A673 (cell line): ENCODE data around the gene OTULINL. TPM values are rescaled to one million over a fixed set of nuclear protein-coding genes. Genes with fewer than 3 reads are reported as not detected.

Experiments used
- BruUV-seq: library from RNA; stranded (reverse); fragments of 400-500 nt; replicated peaks from 2 replicates; lab custom pipeline; 2021; lab: Mats Ljungman, UMichigan
- CTCF ChIA-PET: fragments of 300-600 bp; sonication (Branson Sonifier 250); formaldehyde crosslinking; loops from one replicate; lab custom pipeline; 2022; ENCODE audit warnings: antibody characterized with exemption; lab: Charles Lee
- POLR2A ChIA-PET: fragments of 300-600 bp; sonication (Branson Sonifier 250); formaldehyde crosslinking; loops from one replicate; lab custom pipeline; 2022; ENCODE audit warnings: antibody characterized with exemption; ENCODE audit not compliant: low non-redundant PET; lab: Charles Lee
- DNase-seq: peaks from one replicate; pipeline ENCODE4 v3.0.0-alpha.2; 2015; ENCODE audit warnings: low spot score
- H3K27ac ChIP-seq: fragments of 200-600 bp; sonication (generic); 2 replicates; pipeline ENCODE4 v1.5.1; 2016; ENCODE audit warnings: mixed run types, low read depth, mild to moderate bottlenecking, mixed read lengths, antibody characterized with exemption, low read length; ENCODE audit not compliant: poor library complexity, severe bottlenecking
- H3K27me3 ChIP-seq: fragments of 200-600 bp; sonication (generic); replicated peaks from 2 replicates; pipeline ENCODE4 v1.6.1; 2017; ENCODE audit warnings: mixed run types, low read depth, mild to moderate bottlenecking, mixed read lengths, antibody characterized with exemption, low read length; ENCODE audit not compliant: insufficient read depth, poor library complexity
- H3K36me3 ChIP-seq: fragments of 200-600 bp; sonication (generic); 2 replicates; pipeline ENCODE4 v1.6.1; 2016; ENCODE audit warnings: mixed run types, mild to moderate bottlenecking, mixed read lengths, antibody characterized with exemption, low read length; ENCODE audit not compliant: insufficient read depth, poor library complexity, severe bottlenecking
- H3K4me1 ChIP-seq: fragments of 200-600 bp; sonication (generic); 2 replicates; pipeline ENCODE4 v1.6.1; 2017; ENCODE audit warnings: mixed run types, mild to moderate bottlenecking, mixed read lengths, antibody characterized with exemption, low read length; ENCODE audit not compliant: insufficient read depth, poor library complexity, severe bottlenecking
- H3K4me3 ChIP-seq: fragments of 200-600 bp; sonication (generic); 2 replicates; pipeline ENCODE4 v1.5.1; 2016; ENCODE audit warnings: low read depth, mixed run types, mild to moderate bottlenecking, mixed read lengths, low read length; ENCODE audit not compliant: poor library complexity, severe bottlenecking
- H3K9me3 ChIP-seq: fragments of 200-600 bp; sonication (generic); 2 replicates; pipeline ENCODE4 v1.6.1; 2016; ENCODE audit warnings: mixed run types, low read depth, mild to moderate bottlenecking, mixed read lengths, antibody characterized with exemption, low read length; ENCODE audit not compliant: poor library complexity, severe bottlenecking
- CTCF ChIP-seq: fragments of 300-800, 200-600 bp; sonication (generic); conservative IDR thresholded peaks from 2 replicates; pipeline ENCODE4 v1.5.1; 2017; ENCODE audit warnings: low read depth, mild to moderate bottlenecking, antibody characterized with exemption, low read length, moderate library complexity, mixed read lengths
- EZH2 ChIP-seq: fragments of 200-600 bp; sonication (generic); IDR thresholded peaks from 2 replicates; pipeline ENCODE4 v1.6.1; 2017; ENCODE audit warnings: borderline replicate concordance, low read depth, mild to moderate bottlenecking, mixed read lengths, antibody characterized with exemption, low read length; ENCODE audit not compliant: poor library complexity, severe bottlenecking
- intact Hi-C: fragments of 100-400 bp; cut with micrococcal nuclease; formaldehyde crosslinking; loops from one replicate; pipeline ENCODE4 v1.10.0; 2022; ENCODE audit not compliant: unreplicated experiment
- total RNA-seq: library from RNA; stranded (reverse); gene quantifications from 2 replicates; pipeline ENCODE4 v1.2.3, GENCODE V29; 2021

OTULINL gene
- total RNA-seq, 1 experiment from 2014 or later, result 0.13 TPM

- no peak overlapping the region for H3K27ac ChIP-seq
- H3K9me3 ChIP-seq, result no peaks in the 10 kb centered on the region
- H3K36me3 ChIP-seq, result no peaks in the 10 kb centered on the region
- ChIA-PET CTCF (no interaction called here), POLR2A (no interaction called here)
- no peak for TF ChIP-seq EZH2
- TF ChIP-seq CTCF, result 0 out of 2 replicates have a peak, but pooled peaks have one; percentile 10
- peak overlapping the region; percentile 48 for H3K4me3 ChIP-seq
- intact Hi-C loops, result no loop called here
- peaks cover 20% of the 10 kb centered on the region for H3K4me1 ChIP-seq
- H3K27me3 ChIP-seq, result peaks cover 75% of the 10 kb centered on the region
- peak; percentile 13 for DNase-seq
- BruUV-seq, result no TSS peak
Measured at GRCh38 chr5:14582797-14583137, 1.2 kb downstream of the OTULINL start.

GRCh38 chr5:14584848-14585247, 3.3 kb downstream of the OTULINL start:
- no TSS peak for BruUV-seq
- Histone ChIP-seq H3K27me3 (peaks cover 76% of the 10 kb centered on the region), H3K4me1 (peaks cover 20% of the 10 kb centered on the region), H3K4me3 (no peak overlapping the region), H3K27ac (no peak overlapping the region), H3K9me3 (no peaks in the 10 kb centered on the region), H3K36me3 (no peaks in the 10 kb centered on the region)
- no peak for DNase-seq
- no peak for TF ChIP-seq EZH2
- no peak for TF ChIP-seq CTCF
- intact Hi-C loops, result no loop called here
- CTCF ChIA-PET, result no interaction called here
- POLR2A ChIA-PET, result no interaction called here

GRCh38 chr5:14587150-14587549, 5.6 kb downstream of the OTULINL start:
- Histone ChIP-seq H3K27me3 (peaks cover 73% of the 10 kb centered on the region), H3K4me1 (peaks cover 5% of the 10 kb centered on the region), H3K4me3 (no peak overlapping the region), H3K27ac (no peak overlapping the region), H3K9me3 (no peaks in the 10 kb centered on the region), H3K36me3 (no peaks in the 10 kb centered on the region)
- intact Hi-C loops, result no loop called here
- ChIA-PET POLR2A (no interaction called here), CTCF (no interaction called here)
- TF ChIP-seq CTCF, result no peak
- TF ChIP-seq EZH2, result no peak
- BruUV-seq, result no TSS peak
- DNase-seq, result no peak
